Measurements from ENCODE around the gene ZSCAN21.

The ZSCAN21 gene

DNA sequence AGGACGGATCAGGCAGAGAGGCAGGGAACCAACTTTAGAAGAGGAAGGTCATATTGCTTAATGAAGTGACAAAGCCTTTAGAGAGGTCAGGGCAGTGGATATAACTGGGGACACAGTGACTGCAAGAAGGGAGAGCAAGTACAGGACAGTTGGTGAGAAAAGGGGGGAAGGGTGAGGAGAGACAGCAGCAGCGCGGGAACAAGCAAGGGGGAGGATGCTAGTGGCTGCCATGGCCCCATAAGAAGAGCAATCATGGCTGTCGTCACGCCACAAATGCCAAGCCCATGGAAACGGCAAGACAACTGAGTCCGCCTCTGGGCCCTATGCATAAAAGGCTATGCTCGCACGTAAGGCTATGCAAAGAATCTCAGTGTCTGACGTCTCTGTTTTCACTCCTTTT lies 22.9 kb downstream of the ZSCAN21 start:
- in situ Hi-C loops (cut with MboI; ENCODE audit: low sequenced_read_pairs): no loop called here

DNA sequence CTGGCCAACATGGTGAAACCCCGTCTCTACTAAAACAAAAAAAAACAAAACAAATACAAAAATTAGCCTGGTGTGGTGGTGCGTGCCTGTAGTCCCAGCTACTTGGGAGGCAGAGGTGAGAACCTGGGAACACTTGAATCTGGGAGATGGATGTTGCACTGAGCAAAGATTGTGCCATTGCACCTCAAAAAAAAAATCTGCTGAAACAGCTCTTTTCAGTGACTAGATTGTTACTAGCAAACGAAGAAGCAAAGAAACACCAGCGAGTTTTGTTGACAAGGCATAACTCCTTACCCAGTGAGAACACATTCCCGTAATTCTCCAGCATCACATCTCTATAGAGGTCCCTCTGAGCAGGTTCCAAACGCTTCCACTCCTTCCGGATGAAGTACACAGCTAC lies 25.3 kb downstream of the ZSCAN21 start:
- in situ Hi-C loops (cut with MboI; ENCODE audit: low sequenced_read_pairs): no loop called here

DNA sequence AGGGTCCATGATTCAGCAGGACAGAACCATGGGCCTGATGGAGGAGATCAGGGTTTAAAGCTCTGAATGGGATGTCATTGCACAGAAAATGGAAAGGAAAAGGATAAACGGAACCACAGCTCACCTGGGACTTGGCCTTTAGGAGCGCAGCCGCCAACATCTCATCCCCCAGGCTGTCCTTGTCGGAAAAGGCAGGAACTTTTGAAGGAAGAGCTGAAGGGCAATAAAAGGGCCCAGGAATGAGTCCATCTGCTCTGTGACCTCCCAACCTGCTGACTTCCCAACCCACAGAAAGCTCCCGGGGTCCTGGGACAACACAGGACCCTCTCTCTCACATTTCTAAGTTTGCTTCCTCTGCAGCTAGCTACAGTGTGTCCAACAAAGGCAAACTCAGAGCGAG lies 25.8 kb downstream of the ZSCAN21 start:
- in situ Hi-C loops (cut with MboI; ENCODE audit: low sequenced_read_pairs): no loop called here

DNA sequence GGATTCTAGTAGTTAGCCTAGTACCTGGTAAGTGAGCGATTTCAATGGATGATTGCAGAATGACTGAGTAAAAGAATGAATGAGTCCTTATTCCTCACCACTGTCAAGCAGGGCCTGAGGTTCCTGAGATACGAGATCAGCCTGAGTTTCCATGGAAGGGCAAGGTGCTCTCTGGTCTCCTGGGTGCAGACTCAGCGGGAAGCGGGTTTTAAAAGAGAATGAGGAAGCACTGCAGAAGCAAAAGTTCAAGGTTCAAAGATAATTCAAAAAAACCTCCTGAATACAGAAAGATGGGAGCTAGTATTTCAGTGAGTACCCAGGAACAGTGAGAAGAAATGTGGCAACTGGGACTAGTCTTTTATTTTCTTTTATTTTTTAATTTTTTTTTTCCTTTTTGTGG lies 27.6 kb downstream of the ZSCAN21 start:
- in situ Hi-C loops (cut with MboI; ENCODE audit: low sequenced_read_pairs): no loop called here

DNA sequence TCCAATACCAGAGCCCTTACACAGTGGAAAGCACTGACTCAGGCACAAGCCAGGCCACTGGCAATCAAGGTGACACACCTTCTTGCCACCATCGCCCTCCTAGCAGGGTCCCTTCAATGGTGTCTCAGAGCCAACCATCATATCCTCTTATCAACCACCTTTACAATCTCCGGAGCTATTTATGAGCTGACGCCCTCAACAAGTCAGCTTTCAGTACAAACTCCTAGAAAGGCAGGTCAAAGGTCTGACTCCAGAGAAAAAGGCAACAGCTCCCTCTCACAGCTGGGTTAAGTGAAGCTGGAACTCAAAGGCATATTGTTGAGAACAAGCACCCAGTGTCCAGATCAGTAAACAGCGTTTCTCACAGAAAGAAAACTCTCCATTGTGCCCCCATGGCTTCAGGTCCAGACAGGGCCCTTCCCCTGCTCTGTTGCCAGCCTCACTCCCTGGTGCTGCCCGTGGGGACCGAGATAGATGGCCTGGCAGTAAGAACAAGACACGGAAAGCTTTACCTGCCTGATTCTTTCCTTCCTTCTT lies 29.5 kb downstream of the ZSCAN21 start:
- in situ Hi-C loops (cut with MboI; ENCODE audit: low sequenced_read_pairs): no loop called here

DNA sequence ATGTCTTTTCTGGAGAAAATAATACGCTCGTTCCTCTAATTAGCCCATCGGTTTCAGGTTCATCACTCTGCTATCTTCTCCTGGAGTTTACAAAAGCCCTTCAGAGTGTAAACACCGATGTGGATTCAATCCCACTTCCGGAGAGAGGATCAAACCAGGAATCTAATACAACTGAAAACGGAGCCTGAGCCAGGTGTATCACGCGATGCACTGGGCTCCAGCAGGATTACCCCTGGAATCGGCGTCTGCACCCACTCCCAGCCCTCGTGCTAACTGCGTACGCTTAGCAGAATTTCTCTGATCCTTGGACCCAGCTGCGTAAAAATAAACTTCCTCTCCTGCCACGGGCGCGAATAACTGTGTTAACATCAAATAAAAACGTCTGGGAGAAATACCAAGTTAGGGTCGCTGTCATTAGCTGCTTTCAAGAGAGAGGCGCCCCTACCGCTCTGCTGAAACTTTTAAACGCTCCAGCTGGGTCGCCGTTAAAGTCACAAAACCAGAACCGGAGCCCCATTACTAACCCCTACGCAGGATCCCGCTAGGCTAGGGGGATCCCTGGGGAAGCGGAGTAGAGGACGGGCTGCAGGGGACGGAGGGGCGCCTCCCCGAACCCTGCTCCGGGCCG lies 31.4 kb downstream of the ZSCAN21 start:
- in situ Hi-C loops (cut with MboI; ENCODE audit: low sequenced_read_pairs): no loop called here

DNA sequence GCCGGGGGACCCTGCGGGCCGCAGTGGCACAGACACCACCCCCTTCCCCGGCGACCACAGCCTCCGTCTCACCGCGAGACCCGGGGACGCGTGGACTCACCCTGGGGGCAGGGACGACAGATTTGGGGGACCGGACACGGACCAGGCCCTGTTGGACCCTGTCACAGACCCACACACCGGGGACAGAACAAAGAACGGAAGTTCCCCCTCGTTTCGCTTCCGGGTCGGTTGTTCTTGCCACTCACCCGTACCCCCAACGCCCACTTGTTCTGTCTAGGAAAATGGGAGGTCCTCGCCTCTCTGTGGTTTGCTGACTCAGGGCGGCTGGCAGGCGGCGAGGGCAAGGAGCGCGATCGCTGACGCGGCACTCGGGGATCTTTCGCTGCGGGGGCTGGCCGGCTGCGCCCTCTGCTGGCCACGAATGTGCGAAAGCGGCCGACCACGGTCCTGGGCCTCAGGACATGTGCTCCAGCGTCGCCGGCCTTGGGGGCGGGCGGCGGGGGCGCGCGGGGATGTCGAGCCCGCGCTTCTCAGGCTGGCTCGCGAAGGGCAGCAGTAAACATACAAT lies 32.0 kb downstream of the ZSCAN21 start, which contains the start of gene ZNF3:
TSS of gene ZNF3 (minus strand) at position 189 of the 568 bp plus-strand sequence. CDS start 4,366 bp downstream, outside the sequence.
- in situ Hi-C loops (cut with MboI; ENCODE audit: low sequenced_read_pairs): no loop called here

DNA sequence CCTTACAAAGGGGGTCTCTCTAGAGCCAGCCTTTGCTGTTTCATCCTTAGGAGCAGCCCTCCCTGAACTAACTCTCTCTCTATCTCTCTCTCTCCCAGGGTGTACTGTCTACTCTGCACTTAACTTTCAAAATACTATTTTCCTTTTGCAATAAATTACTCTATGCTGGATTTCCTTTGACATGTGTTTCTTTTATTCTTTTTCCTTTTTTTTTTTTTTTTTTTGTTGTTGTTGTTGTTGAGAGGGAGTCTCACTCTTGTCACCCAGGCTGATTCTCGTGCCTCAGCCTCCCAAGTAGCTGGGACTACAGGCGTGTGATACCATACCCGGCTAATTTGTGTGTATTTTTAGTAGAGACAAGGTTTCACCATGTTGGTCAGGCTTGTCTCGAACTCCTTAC lies 33.4 kb downstream of the ZSCAN21 start:
- in situ Hi-C loops (cut with MboI; ENCODE audit: low sequenced_read_pairs): no loop called here

DNA sequence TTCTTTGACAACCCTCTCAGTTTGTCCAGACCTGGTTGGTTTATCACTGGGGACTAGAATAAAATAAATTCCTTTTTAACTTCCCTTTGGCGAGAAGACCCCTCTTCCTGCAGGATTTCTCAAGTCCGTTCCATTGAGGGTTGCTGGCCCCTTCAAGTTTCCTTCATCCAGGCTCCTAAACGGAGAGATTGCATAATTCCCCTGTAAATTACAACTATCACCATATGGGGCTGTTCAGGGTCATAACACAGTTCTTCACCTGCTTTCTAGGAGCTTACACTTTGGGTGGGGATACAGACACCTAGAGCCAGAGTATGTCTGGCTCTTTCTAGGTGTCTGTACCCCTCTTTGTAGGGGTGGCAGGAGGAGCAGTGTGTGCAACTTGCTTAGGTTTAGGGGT lies 35.9 kb downstream of the ZSCAN21 start:
- in situ Hi-C loops (cut with MboI; ENCODE audit: low sequenced_read_pairs): no loop called here

DNA sequence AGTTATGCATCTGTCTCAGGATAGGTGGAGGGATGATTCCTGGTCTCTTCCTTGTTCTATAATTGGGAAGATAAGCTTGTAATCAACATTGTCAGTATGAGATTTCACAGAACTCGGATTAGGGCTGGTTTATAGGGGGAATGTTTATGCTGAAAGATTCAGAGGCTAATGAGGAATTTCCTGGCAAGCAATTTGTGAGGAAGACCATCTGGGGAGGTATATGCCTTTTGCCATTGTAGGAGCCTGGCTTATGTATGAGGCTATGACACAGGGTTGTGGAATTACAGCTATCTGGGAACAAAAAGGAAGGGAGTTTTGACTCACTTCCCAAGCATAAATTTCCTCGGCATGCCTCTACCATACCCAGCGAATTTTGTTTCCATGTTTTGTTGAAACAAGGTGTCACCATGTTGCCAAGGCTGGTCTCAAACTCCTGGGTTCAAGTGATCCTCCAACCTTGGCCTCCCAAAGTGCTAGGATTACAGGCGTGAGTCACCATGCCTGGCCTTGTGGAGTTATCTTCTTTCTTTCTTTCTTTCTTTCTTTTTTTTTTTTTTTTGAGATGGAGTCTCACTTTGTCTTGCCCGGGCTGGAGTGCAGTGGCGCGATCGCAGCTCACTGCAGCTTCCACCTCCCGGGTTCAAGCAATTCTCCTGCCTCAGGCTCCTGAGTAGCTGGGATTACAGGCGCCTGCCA lies 37.6 kb downstream of the ZSCAN21 start:
- in situ Hi-C loops (cut with MboI; ENCODE audit: low sequenced_read_pairs): no loop called here

DNA sequence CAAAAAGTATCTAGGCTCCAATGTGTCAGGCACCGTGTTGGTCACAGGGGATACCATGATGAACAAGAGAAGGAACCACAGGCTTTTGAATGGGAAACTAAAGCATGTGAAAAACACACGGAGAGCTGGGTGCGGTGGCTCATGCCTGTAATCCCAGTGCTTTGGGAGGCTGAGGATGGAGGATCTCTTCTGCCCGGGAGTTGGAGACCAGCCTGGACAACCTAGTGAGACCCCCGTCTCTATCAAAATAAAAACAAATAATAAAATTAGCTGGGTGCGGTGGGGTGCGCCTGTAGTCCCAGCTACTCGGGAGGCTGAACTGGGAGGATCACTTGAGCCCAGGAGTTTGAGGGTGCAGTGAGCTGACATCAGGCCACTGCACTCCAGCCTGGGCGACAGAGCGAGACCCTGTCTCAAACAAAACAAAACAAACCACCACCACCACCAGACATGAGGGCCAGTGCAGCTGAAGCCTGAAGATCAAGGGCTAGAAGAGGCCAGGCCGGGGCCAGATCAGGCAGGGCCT lies 38.6 kb downstream of the ZSCAN21 start:
- in situ Hi-C loops (cut with MboI; ENCODE audit: low sequenced_read_pairs): no loop called here

DNA sequence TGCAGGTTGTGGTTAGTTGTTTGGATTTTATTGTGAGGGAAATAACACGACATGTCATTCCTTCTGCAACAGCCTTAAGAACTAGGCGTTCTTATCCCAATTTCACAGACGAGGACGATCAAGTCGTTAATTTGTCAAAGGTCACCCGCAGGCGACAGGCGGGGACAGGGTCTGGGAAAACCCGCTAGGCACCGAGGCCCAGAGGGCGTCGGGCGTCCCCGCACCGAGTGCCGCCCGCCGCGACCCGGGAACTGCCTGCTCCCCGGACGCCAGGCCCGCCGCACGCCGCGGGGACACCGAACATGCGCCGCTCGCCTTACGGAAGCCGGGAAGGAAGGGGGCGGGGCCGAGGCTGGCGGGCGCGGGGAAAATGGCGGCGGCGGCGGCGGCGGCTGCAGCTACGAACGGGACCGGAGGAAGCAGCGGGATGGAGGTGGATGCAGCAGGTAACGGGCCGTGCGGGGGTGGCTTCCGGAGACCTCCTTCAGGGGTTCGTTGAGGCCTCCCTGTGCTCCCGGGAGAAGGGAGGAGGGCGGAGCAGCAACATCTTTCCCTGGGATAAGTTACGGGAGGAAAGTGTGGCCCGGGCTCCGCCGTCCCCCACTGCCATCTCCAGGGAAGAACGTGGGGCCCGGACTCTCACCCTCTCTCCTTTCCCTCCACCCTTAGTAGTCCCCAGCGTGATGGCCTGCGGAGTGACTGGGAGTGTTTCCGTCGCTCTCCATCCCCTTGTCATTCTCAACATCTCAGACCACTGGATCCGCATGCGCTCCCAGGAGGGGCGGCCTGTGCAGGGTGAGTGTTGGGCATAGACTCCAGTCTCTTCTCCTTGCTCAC lies 39.3 kb downstream of the ZSCAN21 start, which contains the start of gene COPS6:
TSS of gene COPS6 (plus strand) at position 349 of the 837 bp plus-strand sequence. CDS start at position 371, 22 bp downstream.
- in situ Hi-C loops (cut with MboI; ENCODE audit: low sequenced_read_pairs): no loop called here

DNA sequence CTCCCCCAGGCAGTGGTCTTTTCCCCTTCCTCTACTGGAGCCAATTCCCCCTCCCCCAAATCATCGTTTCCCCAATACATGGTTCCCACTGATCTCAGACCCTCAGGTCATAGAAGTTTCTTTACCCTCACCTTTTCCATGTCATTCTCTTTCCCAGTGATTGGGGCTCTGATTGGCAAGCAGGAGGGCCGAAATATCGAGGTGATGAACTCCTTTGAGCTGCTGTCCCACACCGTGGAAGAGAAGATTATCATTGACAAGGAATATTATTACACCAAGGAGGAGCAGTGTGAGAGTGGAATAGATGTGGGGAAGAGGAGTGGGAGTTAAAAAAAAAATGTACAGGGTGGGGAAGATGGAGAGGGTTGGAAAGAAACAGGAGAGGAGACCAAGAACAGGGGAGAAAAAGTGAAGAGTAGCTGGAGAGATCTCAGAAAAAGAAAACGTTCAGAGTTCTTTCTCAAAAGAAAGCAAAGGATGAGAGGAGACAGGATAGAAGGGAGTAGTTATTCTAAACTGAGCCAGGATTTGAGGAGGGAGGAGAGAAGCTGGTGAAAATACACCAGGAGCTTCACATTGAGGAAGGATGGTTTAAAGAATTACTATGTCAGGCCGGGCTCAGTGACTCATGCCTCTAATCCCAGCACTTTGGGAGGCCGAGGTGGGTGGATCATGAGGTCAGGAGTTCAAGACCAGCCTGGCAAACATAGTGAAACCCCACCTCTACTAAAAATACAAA lies 40.1 kb downstream of the ZSCAN21 start:
- in situ Hi-C loops (cut with MboI; ENCODE audit: low sequenced_read_pairs): no loop called here

DNA sequence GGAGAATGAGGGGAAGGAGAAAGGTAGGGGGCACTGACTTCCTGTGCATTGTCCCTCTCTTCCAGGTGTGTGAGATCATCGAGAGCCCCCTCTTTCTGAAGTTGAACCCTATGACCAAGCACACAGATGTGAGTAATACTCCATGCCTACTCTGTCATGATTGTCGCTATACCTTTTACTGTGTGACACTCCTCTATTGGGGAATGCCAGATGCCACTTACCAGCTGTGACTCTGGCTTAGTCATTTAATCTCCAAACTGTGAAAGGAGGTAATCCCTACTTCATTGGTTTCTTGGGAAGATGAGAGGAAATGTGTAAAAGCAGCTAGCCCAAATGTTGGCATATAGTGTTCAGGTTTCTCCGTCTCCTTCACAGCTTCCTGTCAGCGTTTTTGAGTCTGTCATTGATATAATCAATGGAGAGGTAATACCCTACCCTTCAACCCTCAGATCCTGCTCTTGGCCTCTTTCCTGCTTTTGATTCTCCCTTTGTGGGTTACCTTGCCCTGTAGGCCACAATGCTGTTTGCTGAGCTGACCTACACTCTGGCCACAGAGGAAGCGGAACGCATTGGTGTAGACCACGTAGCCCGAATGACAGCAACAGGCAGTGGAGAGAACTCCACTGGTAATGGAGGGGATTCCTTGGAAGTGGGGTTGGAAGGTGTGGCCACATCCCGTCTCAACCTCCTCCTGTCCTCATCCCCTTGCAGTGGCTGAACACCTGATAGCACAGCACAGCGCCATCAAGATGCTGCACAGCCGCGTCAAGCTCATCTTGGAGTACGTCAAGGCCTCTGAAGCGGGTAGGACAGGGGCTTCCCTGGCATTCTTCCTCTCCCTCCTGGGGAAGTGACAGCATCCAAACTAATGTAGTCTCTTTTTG lies 41.2 kb downstream of the ZSCAN21 start:
- in situ Hi-C loops (cut with MboI; ENCODE audit: low sequenced_read_pairs): no loop called here

DNA sequence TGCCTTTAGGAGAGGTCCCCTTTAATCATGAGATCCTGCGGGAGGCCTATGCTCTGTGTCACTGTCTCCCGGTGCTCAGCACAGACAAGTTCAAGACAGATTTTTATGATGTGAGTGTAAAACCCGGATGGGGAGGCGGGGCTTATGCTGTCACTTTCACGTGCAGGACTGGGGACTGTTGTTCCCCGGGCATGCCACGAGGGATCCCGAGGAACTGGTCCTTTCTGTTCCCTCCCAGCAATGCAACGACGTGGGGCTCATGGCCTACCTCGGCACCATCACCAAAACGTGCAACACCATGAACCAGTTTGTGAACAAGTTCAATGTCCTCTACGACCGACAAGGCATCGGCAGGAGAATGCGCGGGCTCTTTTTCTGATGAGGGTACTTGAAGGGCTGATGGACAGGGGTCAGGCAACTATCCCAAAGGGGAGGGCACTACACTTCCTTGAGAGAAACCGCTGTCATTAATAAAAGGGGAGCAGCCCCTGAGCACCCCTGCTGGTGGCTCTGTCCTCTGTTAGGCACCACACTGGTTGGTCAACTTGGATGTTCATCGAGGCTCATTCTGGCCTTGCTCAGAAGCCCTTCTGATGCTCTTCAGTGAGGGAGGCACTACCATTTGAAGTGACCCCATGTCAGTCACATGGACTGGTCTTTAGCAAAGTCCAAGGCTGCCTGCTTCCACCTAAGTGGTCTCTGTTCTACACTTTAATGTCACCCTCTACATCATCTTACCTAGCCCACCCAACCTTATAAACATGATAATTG lies 42.0 kb downstream of the ZSCAN21 start:
- in situ Hi-C loops (cut with MboI; ENCODE audit: low sequenced_read_pairs): no loop called here

DNA sequence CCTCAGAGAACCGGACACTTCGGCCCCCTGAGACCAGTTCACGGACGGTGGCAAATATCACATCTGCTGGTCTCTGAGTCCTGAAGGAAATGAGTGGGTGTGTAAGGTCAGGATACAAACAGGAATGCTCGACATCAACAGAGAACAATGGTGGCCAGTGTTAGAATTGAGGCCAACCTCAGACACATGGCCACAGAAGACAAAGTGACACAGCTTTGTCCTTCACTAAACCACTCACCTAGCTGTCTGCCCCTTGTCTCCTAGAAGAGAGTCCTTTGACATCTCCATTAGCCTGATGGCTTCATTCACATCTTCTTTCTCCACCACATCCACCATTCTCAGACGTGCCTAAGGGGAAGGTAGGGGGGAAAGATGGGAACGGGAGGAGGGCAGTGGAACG lies 43.5 kb downstream of the ZSCAN21 start:
- in situ Hi-C loops (cut with MboI; ENCODE audit: low sequenced_read_pairs): no loop called here

DNA sequence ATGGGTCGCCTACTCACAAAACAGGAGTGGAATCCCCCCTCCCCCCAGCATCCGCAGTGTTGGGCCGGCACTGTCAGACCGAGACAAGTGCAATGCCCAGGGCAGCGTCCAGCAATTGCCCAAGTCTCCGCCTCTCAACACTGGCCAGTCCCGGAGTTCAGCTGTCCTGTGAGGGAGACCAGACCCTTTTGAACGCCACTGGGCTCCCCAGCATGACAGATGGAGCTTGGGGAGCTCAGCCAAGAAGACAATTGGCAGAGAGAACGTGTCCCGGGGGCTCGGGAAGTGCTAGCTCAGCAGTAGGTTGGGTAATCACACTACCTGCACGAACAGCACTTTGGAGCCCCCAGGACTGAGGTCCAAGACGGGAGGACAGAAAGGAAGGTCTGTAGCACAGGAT lies 43.9 kb downstream of the ZSCAN21 start:
- in situ Hi-C loops (cut with MboI; ENCODE audit: low sequenced_read_pairs): no loop called here

DNA sequence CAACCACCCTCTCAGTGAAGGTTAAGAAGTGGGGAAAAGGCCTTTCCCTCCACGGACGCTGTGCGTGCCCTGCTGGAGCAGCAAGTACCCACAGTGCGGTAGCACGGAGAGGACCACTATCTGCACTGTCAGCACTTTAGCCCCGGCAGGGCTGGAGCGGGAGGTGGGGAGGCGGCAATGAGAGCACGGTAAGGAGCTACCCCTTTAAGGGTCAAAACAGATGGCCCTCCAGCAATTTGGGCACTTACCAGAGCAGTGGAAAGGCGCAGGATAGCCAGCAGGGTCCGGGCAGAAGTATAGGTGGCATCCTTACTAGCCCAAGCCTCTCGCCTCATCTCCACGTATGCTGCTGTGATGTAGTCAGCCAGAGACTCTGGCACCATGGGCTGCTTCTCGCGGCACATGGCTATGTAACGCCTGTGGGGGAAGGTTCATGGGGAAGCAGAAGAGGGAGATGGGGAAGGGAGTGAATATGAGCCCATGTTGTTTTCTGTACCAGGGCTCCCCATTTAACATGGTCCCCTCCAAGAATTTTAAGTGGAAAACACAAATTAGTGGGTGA lies 44.4 kb downstream of the ZSCAN21 start:
- in situ Hi-C loops (cut with MboI; ENCODE audit: low sequenced_read_pairs): no loop called here

Data from HL-60/S4 treated with retinoic acid at 250 ng/mL for 4 days and 3 days (cell line).